HL-60/S4 treated with phorbol 12-myristate 13-acetate at 8.2 ng/mL for 4 days and 3 days (cell line): Measurements from ENCODE around the gene SPC24.
"Not testable (repeated sequence)": the region's sequence is repeated elsewhere in the genome, so short reads cannot be mapped to it uniquely, and the experiment has no call there.

Source experiments
- in situ Hi-C: fragments of 300-500 bp; cut with MboI; formaldehyde crosslinking; loops from 2 replicates; pipeline ENCODE4 v1.15.0; 2022; ENCODE audit warnings: low sequenced_read_pairs

Gene SPC24

DNA sequence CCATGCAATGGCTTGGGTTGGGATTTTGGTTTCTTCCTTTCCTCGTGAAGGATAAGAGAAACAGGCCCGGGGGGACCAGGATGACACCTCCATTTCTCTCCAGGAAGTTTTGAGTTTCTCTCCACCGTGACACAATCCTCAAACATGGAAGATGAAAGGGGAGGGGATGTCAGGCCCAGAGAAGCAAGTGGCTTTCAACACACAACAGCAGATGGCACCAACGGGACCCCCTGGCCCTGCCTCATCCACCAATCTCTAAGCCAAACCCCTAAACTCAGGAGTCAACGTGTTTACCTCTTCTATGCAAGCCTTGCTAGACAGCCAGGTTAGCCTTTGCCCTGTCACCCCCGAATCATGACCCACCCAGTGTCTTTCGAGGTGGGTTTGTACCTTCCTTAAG, 24.1 kb downstream of the SPC24 start:
- in situ Hi-C loops: no loop called here

DNA sequence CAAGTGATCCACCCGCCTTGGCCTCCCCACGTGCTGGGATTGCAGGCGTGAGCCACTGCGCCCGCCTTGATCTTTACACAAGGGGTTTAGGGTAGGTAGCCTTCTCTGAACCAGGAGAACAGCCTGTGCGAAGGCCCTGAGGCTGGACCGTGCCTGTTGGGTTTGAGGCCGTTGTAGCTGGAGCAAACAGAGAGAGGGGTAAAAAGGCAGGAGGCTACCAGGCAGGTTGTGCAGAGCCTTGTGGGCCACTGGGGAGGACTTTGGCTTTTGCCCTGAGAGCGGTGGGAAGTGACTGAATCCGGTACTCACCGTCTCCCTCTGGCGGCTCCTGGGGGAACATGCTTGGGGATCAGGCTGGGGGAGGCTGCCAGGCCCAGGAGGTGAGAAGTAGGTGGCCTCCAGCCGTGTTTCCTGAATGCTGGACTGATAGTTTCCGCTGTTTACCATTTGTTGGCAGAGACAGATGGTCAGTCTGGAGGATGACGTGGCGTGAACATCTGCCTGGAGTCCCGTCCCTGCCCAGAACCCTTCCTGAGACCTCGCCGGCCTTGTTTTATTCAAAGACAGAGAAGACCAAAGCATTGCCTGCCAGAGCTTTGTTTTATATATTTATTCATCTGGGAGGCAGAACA, 24.6 kb downstream of the SPC24 start:
- in situ Hi-C loops: no loop called here

- in situ Hi-C loops: loop anchor here (10.0 kb wide), 1 partner anchor 93 kb away; no protein-coding TSS in a partner anchor
These were observed 27.7 kb downstream of the SPC24 start for GRCh38 chr19:11127905-11128304.

DNA sequence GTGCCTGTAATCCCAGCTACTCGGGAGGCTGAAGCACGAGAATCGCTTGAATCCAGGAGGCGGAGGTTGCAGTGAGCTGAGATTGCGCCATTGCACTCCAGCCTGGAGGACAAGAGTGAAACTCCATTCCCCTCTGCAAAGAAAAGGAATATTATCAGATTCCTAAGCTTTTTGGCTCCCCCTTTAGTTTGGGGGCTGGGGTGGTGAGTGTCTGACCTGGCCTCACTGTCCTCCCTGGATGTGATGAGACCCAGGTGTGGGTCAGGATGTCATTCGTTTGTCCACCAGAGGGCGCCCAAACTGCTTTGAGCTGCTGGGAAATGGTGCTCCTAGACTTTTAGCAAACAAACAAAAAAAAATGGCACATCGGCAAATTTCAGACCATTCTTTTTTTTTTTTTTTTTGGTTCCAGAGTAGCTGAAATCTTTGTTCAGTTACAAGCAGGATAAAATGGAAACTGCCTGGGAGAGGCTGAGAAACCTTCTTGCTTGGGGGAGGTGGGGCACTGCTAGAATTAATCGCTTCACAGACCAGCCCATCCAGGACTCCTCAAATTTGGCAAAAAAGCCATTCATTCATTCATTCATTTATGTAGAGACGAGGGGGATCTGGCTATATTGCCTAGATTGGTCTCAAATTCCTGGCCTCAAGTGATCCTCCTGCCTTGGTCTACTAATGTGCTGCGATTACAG, 29.4 kb downstream of the SPC24 start:
- in situ Hi-C loops: loop anchor here (10.0 kb wide), 1 partner anchor 91 kb away; no protein-coding TSS in a partner anchor

DNA sequence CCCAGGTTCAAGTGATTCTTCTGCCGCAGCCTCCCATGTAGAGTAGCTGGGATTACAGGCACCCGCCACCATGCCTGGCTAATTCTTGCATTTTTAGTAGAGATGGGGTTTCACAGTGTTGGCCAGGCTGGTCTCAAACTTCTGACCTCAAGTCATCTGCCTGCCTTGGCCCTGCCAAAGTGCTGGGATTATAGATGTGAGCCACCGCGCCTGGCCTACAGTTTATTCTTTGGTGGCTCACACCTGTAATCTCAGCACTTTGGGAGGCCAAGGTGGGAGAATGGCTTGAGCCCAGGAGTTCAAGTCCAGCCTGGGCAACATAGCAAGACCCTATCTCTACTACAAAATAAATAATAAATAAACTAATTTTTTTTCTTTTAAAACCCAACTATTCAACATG, 31.4 kb downstream of the SPC24 start:
- in situ Hi-C loops: loop anchor here (10.0 kb wide), 1 partner anchor 89 kb away; no protein-coding TSS in a partner anchor

- in situ Hi-C loops: loop anchor here (10.0 kb wide), 1 partner anchor 88 kb away; no protein-coding TSS in a partner anchor
These were observed 32.5 kb downstream of the SPC24 start for GRCh38 chr19:11123114-11123513.

DNA sequence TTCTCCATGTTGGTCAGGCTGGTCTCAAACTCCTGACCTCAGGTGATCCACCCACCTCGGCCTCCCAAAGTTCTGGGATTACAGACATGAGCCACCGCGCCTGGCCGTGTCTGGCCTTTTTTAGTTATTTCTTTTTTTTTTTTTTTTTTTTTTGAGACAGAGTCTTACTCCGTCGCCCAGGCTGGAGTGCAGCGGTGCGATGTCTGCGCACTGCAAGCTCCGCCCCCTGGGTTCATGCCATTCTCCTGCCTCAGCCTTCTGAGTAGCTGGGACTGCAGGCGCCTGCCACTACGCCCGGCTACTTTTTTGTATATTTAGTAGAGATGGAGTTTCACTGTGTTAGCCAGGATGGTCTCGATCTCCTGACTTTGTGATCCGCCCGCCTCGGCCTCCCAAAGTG, 33.6 kb downstream of the SPC24 start:
- in situ Hi-C loops: loop anchor here (10.0 kb wide), 1 partner anchor 87 kb away; no protein-coding TSS in a partner anchor

DNA sequence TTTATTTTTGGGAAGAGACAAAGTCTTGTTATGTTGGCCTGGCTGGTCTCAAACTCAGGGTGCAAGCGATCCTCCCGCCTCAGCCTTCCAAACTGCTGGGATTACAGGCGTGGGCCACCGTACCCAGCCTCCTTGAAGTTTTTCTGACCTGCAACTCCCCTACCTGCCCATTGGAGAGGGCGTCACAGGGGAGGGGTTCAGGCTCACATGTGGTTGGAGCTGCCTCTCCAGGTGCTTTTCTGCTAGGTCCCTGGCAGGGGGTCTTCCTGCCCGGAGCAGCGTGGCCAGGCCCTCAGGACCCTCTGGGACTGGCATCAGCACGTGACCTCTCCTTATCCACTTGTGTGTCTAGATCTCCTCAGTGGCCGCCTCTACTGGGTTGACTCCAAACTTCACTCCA, 39.1 kb downstream of the SPC24 start:
- in situ Hi-C loops: no loop called here

DNA sequence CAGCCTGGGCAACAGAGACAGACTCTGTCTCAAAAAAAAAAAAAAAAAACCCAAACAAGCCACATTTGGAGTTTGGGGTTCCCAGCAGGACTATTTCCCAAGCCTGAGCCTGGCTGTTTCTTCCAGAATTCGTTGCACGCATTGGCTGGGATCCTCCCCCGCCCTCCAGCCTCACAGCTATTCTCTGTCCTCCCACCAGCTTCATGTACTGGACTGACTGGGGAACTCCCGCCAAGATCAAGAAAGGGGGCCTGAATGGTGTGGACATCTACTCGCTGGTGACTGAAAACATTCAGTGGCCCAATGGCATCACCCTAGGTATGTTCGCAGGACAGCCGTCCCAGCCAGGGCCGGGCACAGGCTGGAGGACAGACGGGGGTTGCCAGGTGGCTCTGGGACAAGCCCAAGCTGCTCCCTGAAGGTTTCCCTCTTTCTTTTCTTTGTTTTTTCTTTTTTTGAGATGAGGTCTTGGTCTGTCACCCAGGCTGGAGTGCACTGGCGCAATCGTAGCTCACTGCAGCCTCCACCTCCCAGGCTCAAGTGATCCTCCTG, 39.6 kb downstream of the SPC24 start:
- in situ Hi-C loops: no loop called here

DNA sequence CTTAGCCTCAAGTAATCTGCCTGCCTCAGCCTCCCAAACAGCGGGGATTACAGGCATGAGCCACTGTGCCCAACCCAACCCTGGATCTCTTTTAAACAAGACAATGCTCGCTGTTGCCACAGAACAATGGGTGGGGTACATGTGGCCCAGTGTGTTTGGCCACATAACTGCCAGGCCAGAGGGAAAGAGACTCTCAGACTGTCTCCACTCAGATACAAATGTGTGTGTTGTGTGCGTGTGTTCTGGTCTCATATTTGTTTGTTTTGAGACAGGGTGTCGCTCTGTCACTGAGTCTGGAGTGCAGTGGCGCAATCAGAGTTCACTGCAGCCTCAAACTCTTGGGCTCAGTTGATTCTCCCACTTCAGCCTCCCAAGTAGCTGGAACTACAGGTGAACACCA, 40.5 kb downstream of the SPC24 start:
- in situ Hi-C loops: no loop called here

DNA sequence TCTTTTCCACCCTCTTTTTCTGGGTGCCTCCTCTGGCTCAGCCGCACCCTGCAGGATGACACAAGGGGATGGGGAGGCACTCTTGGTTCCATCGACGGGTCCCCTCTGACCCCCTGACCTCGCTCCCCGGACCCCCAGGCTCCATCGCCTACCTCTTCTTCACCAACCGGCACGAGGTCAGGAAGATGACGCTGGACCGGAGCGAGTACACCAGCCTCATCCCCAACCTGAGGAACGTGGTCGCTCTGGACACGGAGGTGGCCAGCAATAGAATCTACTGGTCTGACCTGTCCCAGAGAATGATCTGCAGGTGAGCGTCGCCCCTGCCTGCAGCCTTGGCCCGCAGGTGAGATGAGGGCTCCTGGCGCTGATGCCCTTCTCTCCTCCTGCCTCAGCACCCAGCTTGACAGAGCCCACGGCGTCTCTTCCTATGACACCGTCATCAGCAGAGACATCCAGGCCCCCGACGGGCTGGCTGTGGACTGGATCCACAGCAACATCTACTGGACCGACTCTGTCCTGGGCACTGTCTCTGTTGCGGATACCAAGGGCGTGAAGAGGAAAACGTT, 42.4 kb downstream of the SPC24 start:
- in situ Hi-C loops: no loop called here

GRCh38 chr19:11111771-11112144, 43.8 kb downstream of the SPC24 start:
- in situ Hi-C loops: no loop called here

GRCh38 chr19:11111117-11111770, 44.3 kb downstream of the SPC24 start:
- in situ Hi-C loops: no loop called here

DNA sequence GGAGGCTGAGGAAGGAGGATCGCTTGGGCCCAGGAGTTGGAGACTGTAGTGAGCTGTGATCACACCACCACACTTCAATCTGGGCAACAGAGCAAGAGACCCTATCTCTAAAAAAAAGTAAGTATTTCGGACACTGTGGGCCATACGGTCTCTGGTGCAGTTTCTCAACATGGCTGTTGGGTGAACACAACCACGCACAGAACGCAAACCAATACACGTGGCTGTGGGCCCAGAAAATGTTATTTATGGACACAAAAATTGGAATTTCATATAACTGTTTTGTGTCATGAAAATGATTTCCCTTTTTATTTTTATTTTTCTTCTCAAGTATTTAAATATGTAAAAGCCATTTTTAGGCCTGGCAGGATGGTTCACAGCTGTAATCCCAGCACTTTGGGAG, 46.8 kb downstream of the SPC24 start:
- in situ Hi-C loops: no loop called here

DNA sequence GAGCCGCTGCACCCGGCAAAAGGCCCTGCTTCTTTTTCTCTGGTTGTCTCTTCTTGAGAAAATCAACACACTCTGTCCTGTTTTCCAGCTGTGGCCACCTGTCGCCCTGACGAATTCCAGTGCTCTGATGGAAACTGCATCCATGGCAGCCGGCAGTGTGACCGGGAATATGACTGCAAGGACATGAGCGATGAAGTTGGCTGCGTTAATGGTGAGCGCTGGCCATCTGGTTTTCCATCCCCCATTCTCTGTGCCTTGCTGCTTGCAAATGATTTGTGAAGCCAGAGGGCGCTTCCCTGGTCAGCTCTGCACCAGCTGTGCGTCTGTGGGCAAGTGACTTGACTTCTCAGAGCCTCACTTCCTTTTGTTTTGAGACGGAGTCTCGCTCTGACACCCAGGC, 49.1 kb downstream of the SPC24 start:
- in situ Hi-C loops: no loop called here

DNA sequence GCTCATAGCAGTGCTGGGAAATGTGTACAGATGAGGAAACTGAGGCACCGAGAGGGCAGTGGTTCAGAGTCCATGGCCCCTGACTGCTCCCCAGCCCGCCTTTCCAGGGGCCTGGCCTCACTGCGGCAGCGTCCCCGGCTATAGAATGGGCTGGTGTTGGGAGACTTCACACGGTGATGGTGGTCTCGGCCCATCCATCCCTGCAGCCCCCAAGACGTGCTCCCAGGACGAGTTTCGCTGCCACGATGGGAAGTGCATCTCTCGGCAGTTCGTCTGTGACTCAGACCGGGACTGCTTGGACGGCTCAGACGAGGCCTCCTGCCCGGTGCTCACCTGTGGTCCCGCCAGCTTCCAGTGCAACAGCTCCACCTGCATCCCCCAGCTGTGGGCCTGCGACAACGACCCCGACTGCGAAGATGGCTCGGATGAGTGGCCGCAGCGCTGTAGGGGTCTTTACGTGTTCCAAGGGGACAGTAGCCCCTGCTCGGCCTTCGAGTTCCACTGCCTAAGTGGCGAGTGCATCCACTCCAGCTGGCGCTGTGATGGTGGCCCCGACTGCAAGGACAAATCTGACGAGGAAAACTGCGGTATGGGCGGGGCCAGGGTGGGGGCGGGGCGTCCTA, 50.5 kb downstream of the SPC24 start:
- in situ Hi-C loops: no loop called here

- in situ Hi-C loops: not testable (repeated sequence)
These were observed 51.9 kb downstream of the SPC24 start for GRCh38 chr19:11103667-11104066.

GRCh38 chr19:11102944-11103343, 52.6 kb downstream of the SPC24 start:
- in situ Hi-C loops: no loop called here

DNA sequence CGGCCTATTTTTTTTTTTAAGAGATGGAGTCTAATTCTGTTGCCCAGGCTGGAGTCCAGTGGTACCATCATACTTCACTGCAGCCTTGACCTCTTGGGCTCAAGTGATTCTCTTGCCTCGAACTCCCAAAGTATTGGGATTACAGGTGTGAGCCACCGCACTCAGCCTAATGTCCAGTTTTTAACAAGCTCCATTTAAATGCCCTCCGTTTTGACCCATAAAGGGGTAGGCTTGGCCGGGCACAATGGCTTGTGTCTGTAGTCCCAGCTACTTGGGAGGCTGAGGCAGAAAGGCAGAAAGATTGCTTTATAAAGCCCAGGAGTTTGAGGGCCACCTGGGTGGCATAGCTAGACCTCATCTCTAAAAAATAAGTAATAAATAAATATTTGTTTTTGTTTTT, 54.5 kb downstream of the SPC24 start:
- in situ Hi-C loops: no loop called here

- in situ Hi-C loops: no loop called here
These were observed 55.5 kb downstream of the SPC24 start for GRCh38 chr19:11100049-11100448.

DNA sequence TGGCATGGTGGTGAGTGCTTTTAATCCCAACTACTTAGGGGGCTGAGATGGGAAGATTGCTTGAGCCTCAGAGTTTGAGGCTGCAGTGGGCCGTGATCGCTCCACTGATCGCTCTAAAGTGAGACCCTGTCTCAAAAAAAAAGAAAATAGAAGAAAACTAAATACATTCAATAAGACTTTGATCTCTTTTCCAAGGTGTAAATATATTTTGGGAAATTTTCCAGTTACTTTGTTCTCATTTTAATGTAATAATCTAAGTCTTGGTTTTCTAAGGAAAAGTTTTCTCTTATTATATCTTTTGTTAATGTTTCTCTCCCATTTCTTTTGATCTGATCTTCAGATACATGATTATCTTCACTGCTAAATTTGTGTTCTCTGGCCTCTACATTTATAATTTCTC, 56.7 kb downstream of the SPC24 start:
- in situ Hi-C loops: no loop called here
